Ovary (tissue), 9 donors: Measurements from ENCODE around the gene HS3ST4. TPM values are rescaled to one million over a fixed set of nuclear protein-coding genes. Genes with fewer than 3 reads are reported as not detected.

Source experiments
- DNase-seq, 5 donors: peaks; one replicate each; pipeline ENCODE4 v3.0.0-alpha.2; 2019 to 2020
- H3K27ac ChIP-seq, 2 donors: fragments of 200-600 bp; one replicate each; pipeline versions ENCODE4 v1.5.1 to v1.8.0; 2019 to 2022
- H3K27me3 ChIP-seq: fragments of 200-600 bp; one replicate; pipeline ENCODE4 v1.8.0; 2022
- H3K36me3 ChIP-seq: fragments of 200-600 bp; sonication (generic); one replicate; pipeline ENCODE4 v1.5.1; 2019
- H3K4me1 ChIP-seq: one replicate; pipeline ENCODE4 v1.8.1; 2013; ENCODE audit warnings: mild to moderate bottlenecking, moderate library complexity; ENCODE audit not compliant: insufficient read depth
- H3K4me3 ChIP-seq: fragments of 200-600 bp; sonication (generic); one replicate; pipeline ENCODE4 v1.5.1; 2017
- H3K9me3 ChIP-seq, 2 donors: fragments of 200-600 bp in 1 of 2; sonication (generic) in 1 of 2; one replicate each; pipeline versions ENCODE4 v1.5.1 to v1.8.1; 2013 to 2019; ENCODE audit warnings: mild to moderate bottlenecking in 1 of 2, moderate library complexity in 1 of 2
- EP300 ChIP-seq: sonication (generic); formaldehyde crosslinking; IDR thresholded peaks from one replicate; pipeline ENCODE4 v1.6.1; 2017; ENCODE audit warnings: antibody characterized with exemption
- POLR2A ChIP-seq: fragments of 450-650 bp; IDR thresholded peaks from one replicate; pipeline ENCODE4 v1.6.1; 2017; ENCODE audit warnings: antibody characterized with exemption, mild to moderate bottlenecking, moderate library complexity
- WGBS, 3 donors: extraction: QIAGEN DNeasy Blood & Tissue Kit in 1 of 3; methylation state at CpG; one replicate each; pipeline versions ENCODE4 v1.1.5 to v1.1.7; 2013 to 2017; 5-methylcytosine and 5-hydroxymethylcytosine counted together
- intact Hi-C, 4 donors: fragments of 100-400 bp; cut with DNase I; formaldehyde crosslinking; loops; one replicate each; pipeline versions ENCODE4 v1.11.0 to v1.15.1; 2022 to 2023
- polyA plus RNA-seq, 2 donors: library from polyadenylated mRNA; stranded (reverse); fragments of 200-250 nt in 1 of 2; fragments of 350-450 nt in 1 of 2; fragmentation: Illumina TruSeq in 1 of 2; extraction: RNeasy Lipid Tissue Mini Kit (QIAGEN cat#74804) in 1 of 2; gene quantifications; one replicate each; pipeline ENCODE4 v1.2.3, GENCODE V29; 2013 to 2014
- total RNA-seq, 7 donors: library from RNA; depleted of rRNA in 2 of 7; stranded (reverse); fragments of >200 nt in 2 of 7; fragmentation: NEBNext Ultra II Directional in 3 of 7; extraction: Animal tissue kit (Norgen Biotek cat#: 25700) in 3 of 7; gene quantifications; one replicate each; pipeline versions ENCODE4 v1.1.0 to v1.2.4, GENCODE V29; 2016 to 2023
- TF ChIP-seq, protein P1 (sequence below), 3 donors: fragments of 450-650 bp in 2 of 3; fragments of 200-600 bp in 1 of 3; IDR thresholded peaks; one replicate each; pipeline versions ENCODE4 v1.5.1 to v1.8.0; 2016 to 2022; ENCODE audit warnings: antibody characterized with exemption in 3 of 3, mild to moderate bottlenecking in 1 of 3
- donor health status: DM: no; HTN: no; CAD: no; lungs with moderate emphysema.
- donor health status: DM: no; HTN: no; CAD: no.
- donor health status: Bipolar disorder and iron deficiency.
- donor health status: DM: yes; HTN: yes; CAD: no.
- donor health status: DM: no; HTN: no; CAD: no.
- donor health status: DM: yes; HTN: yes; CAD: no.

HS3ST4 gene
- total and polyA plus RNA-seq, 9 donors = 0.10 to 0.34 TPM; not detected in 7

DNA sequence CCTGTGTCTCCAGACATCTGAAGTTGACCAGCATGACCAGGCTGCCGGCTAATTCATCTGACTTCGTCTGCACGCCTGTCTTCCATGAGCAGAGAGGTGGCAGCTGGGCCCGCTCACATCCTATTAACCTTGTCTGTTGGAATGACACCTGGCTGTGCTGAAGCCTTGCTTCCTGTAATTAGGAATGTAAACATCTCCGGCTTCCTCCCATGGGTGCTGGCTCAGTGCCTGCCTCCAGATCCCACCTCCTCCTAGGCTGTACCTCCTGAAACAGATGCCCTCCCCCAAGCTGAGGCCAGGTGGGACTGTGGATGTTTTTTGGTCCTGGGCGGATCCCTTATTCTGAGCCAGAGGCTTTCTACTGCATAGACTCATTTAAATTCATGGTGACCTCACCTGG is 296.3 kb downstream of the HS3ST4 start:
- TF ChIP-seq, protein P1, sequence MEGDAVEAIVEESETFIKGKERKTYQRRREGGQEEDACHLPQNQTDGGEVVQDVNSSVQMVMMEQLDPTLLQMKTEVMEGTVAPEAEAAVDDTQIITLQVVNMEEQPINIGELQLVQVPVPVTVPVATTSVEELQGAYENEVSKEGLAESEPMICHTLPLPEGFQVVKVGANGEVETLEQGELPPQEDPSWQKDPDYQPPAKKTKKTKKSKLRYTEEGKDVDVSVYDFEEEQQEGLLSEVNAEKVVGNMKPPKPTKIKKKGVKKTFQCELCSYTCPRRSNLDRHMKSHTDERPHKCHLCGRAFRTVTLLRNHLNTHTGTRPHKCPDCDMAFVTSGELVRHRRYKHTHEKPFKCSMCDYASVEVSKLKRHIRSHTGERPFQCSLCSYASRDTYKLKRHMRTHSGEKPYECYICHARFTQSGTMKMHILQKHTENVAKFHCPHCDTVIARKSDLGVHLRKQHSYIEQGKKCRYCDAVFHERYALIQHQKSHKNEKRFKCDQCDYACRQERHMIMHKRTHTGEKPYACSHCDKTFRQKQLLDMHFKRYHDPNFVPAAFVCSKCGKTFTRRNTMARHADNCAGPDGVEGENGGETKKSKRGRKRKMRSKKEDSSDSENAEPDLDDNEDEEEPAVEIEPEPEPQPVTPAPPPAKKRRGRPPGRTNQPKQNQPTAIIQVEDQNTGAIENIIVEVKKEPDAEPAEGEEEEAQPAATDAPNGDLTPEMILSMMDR (IDR thresholded peaks at IDR 0.05) = no peak
- TF ChIP-seq EP300 = no peak
- no peak for TF ChIP-seq POLR2A
- H3K36me3 ChIP-seq = no peaks in the 10 kb centered on the region
- 22 to 37% (median 22%) methylated on average over 6 of the region's 6 CpGs for WGBS, 3 donors
- DNase-seq = no peak
- intact Hi-C loops = no loop called here
- H3K27ac ChIP-seq = no peak overlapping the region
- no peak overlapping the region for H3K4me3 ChIP-seq
- H3K4me1 ChIP-seq = no peaks in the 10 kb centered on the region
- no peaks in the 10 kb centered on the region for H3K9me3 ChIP-seq
- H3K27me3 ChIP-seq = no peaks in the 10 kb centered on the region

DNA sequence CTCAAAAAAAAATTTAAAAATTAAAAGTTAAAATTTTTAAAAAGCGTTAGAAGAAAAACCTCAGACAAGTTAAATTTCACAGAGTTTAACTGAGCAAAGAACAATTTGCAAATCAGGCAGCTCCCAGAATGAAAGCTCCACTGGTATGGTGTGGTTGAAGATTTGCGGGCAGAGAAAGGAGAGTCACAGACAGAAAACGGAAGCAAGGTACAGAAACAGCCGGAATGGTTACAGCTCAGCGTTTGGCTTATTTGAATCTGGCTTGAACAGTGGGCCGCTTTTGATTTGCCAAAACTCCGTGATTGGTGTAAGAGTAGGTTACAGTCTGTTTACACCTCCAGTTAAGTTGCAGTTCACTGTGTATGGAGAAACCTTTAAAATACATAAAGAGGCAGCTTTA is 297.1 kb downstream of the HS3ST4 start:
- TF ChIP-seq, protein P1 (IDR thresholded peaks at IDR 0.05) = no peak
- no peak for TF ChIP-seq EP300
- no peak for TF ChIP-seq POLR2A
- H3K27ac ChIP-seq = no peak overlapping the region
- intact Hi-C loops = no loop called here
- no peaks in the 10 kb centered on the region for H3K9me3 ChIP-seq
- DNase-seq = no peak
- no peaks in the 10 kb centered on the region for H3K27me3 ChIP-seq
- H3K36me3 ChIP-seq = no peaks in the 10 kb centered on the region
- no peaks in the 10 kb centered on the region for H3K4me1 ChIP-seq
- WGBS, 3 donors = 67 to 74% (median 71%) methylated on average over 7 of the region's 7 CpGs
- no peak overlapping the region for H3K4me3 ChIP-seq

DNA sequence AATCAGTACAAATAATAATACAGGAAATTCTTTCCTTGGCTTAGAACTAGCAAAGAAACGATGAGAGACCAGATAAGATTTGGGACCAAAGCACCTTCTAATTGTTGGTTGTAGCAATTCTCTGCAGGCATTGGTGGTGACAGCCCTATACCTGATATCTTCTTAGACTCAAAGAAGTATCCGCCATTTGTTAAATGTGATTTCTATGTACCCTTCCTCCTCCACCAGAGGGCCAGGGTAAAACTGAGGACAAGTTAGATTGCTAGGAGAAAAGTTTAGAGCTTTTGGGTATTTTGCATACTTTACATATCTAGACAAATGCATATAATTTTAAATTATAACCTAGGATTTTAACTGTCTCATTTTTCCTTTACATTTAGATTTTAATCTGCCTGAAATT is 304.3 kb downstream of the HS3ST4 start:
- H3K27ac ChIP-seq = no peak overlapping the region
- H3K4me1 ChIP-seq = no peaks in the 10 kb centered on the region
- no peak for DNase-seq
- intact Hi-C loops = no loop called here
- no peaks in the 10 kb centered on the region for H3K27me3 ChIP-seq
- H3K36me3 ChIP-seq = no peaks in the 10 kb centered on the region
- WGBS, 3 donors = 72 to 82% (median 79%) methylated on average over 2 of the region's 2 CpGs
- no peaks in the 10 kb centered on the region for H3K9me3 ChIP-seq
- H3K4me3 ChIP-seq = no peak overlapping the region
- TF ChIP-seq POLR2A = no peak
- TF ChIP-seq EP300 = no peak
- TF ChIP-seq, protein P1 (IDR thresholded peaks at IDR 0.05) = no peak

DNA sequence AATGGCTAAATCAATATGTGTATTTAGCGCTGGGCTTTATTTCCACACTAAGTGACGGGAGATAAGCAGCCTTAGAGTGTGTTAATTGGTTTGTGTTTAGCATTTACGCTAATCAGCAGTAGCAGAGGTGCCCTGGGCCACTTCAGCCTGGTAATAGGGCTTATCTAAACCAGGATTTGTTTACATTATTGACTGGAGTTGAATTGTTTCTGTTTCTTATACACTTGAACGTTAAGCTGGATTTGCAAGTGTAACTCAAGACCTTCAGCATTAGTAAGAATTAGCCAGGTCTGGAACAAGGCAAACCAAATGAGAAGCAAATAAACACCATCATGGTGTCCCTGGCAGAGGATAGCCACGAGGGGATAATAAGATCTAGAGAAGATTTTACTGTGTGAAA is 313.6 kb downstream of the HS3ST4 start:
- H3K4me1 ChIP-seq = no peaks in the 10 kb centered on the region

More for the DNA sequence above, 313.6 kb downstream of the HS3ST4 start:
- no peaks in the 10 kb centered on the region for H3K27me3 ChIP-seq
- TF ChIP-seq POLR2A (no peak), EP300 (no peak)
- TF ChIP-seq, protein P1 (IDR thresholded peaks at IDR 0.05) = no peak
- H3K27ac ChIP-seq = no peak overlapping the region
- no peaks in the 10 kb centered on the region for H3K9me3 ChIP-seq
- no peak for DNase-seq
- WGBS, 3 donors = 53 to 59% (median 55%) methylated on average over 5 of the region's 5 CpGs
- no peaks in the 10 kb centered on the region for H3K36me3 ChIP-seq
- intact Hi-C loops = no loop called here
- H3K4me3 ChIP-seq = no peak overlapping the region
